Nephron (organoid): Measurements from ENCODE around the gene CSNK1D.
A peak's percentile ranks its signal among the peaks of the same experiment; 100 is the strongest.

Source experiments
- H3K27ac Mint-ChIP-seq, 3 experiments: 2 replicates each; pipeline ENCODE4 v1.8.0; 2020; ENCODE audit warnings: mixed read lengths in 3 of 3, mild to moderate bottlenecking in 2 of 3, moderate library complexity in 1 of 3
- H3K27me3 Mint-ChIP-seq: 2 replicates; pipeline ENCODE4 v1.8.0; 2021; ENCODE audit warnings: low read depth, mild to moderate bottlenecking, moderate library complexity, mixed read lengths
- H3K36me3 Mint-ChIP-seq: 2 replicates; pipeline ENCODE4 v1.8.0; 2020; ENCODE audit warnings: low read depth, mixed read lengths
- H3K4me1 Mint-ChIP-seq: 2 replicates; pipeline ENCODE4 v1.8.0; 2020; ENCODE audit warnings: mixed read lengths
- H3K4me3 Mint-ChIP-seq, 3 experiments: 2 replicates each; pipeline ENCODE4 v1.8.0; 2020; ENCODE audit warnings: mild to moderate bottlenecking in 3 of 3, mixed read lengths in 3 of 3, moderate library complexity in 2 of 3
- H3K9me3 Mint-ChIP-seq: 2 replicates; pipeline ENCODE4 v1.8.0; 2020; ENCODE audit warnings: mixed read lengths
- CTCF ChIP-seq, 3 experiments: fragments of 200-600 bp; sonication (generic); IDR thresholded peaks; one replicate each; pipeline ENCODE4 v1.5.0; 2021; ENCODE audit warnings: antibody characterized with exemption in 3 of 3; ENCODE audit not compliant: unreplicated experiment in 3 of 3

The CSNK1D gene

GRCh38 chr17:82232322-82232820 is 41.1 kb downstream of the CSNK1D start:
- H3K4me1 Mint-ChIP-seq, result peaks cover 19% of the 10 kb centered on the region
- H3K27me3 Mint-ChIP-seq, result peaks cover 11% of the 10 kb centered on the region
- peak overlapping the region in 1 of 3 experiments; percentile 51 for H3K4me3 Mint-ChIP-seq
- no peak for TF ChIP-seq CTCF (IDR thresholded peaks at IDR 0.05; ENCODE audit: unreplicated experiment in 3 of 3)
- H3K9me3 Mint-ChIP-seq, result no peaks in the 10 kb centered on the region
- H3K36me3 Mint-ChIP-seq, result no peaks in the 10 kb centered on the region
- no peak overlapping the region for H3K27ac Mint-ChIP-seq

GRCh38 chr17:82231562-82232321 is 41.8 kb downstream of the CSNK1D start:
- Mint-ChIP-seq H3K27ac (no peak overlapping the region), H3K4me1 (peaks cover 19% of the 10 kb centered on the region), H3K9me3 (no peaks in the 10 kb centered on the region), H3K4me3 (peak overlapping the region; percentile 46 to 66 (median 51)), H3K36me3 (no peaks in the 10 kb centered on the region), H3K27me3 (peaks cover 15% of the 10 kb centered on the region)
- TF ChIP-seq CTCF (IDR thresholded peaks at IDR 0.05; ENCODE audit: unreplicated experiment in 3 of 3), result no peak

- Mint-ChIP-seq H3K9me3 (no peaks in the 10 kb centered on the region), H3K36me3 (no peaks in the 10 kb centered on the region), H3K4me1 (peaks cover 18% of the 10 kb centered on the region), H3K4me3 (no peak overlapping the region), H3K27ac (no peak overlapping the region), H3K27me3 (peaks cover 15% of the 10 kb centered on the region)
- TF ChIP-seq CTCF (IDR thresholded peaks at IDR 0.05; ENCODE audit: unreplicated experiment in 3 of 3), result no peak
Observed at GRCh38 chr17:82231312-82231561, 42.3 kb downstream of the CSNK1D start.

GRCh38 chr17:82230609-82231311 is 42.7 kb downstream of the CSNK1D start:
- Mint-ChIP-seq H3K27ac (no peak overlapping the region), H3K27me3 (peaks cover 15% of the 10 kb centered on the region), H3K9me3 (no peaks in the 10 kb centered on the region), H3K4me3 (no peak overlapping the region), H3K4me1 (peaks cover 13% of the 10 kb centered on the region), H3K36me3 (no peaks in the 10 kb centered on the region)
- TF ChIP-seq CTCF (IDR thresholded peaks at IDR 0.05; ENCODE audit: unreplicated experiment in 3 of 3), result peak; percentile 43 to 54 (median 47)

- TF ChIP-seq CTCF (IDR thresholded peaks at IDR 0.05; ENCODE audit: unreplicated experiment in 3 of 3), result no peak
- Mint-ChIP-seq H3K4me1 (peaks cover 6% of the 10 kb centered on the region), H3K27me3 (peaks cover 15% of the 10 kb centered on the region), H3K27ac (peak overlapping the region; percentile 58 to 77 (median 62)), H3K9me3 (no peaks in the 10 kb centered on the region), H3K36me3 (no peaks in the 10 kb centered on the region), H3K4me3 (peak overlapping the region; percentile 78 to 88 (median 85))
Observed at GRCh38 chr17:82229698-82230608, 43.5 kb downstream of the CSNK1D start.
